IPS-18a (cell line): ENCODE data around the gene ZNF322.

Source experiments
- H3K27ac ChIP-seq: one replicate; pipeline ENCODE4 v1.5.1; 2013; ENCODE audit warnings: low read length
- H3K27me3 ChIP-seq: one replicate; pipeline ENCODE4 v1.6.1; 2013; ENCODE audit warnings: mild to moderate bottlenecking, low read length; ENCODE audit not compliant: control insufficient read depth, insufficient read depth
- H3K36me3 ChIP-seq: one replicate; pipeline ENCODE4 v1.6.1; 2013; ENCODE audit warnings: low read depth, low read length; ENCODE audit not compliant: control insufficient read depth
- H3K4me1 ChIP-seq: one replicate; pipeline ENCODE4 v1.6.1; 2013; ENCODE audit warnings: low read depth, low read length; ENCODE audit not compliant: control insufficient read depth
- H3K4me3 ChIP-seq: one replicate; pipeline ENCODE4 v1.5.1; 2013; ENCODE audit warnings: low read length
- H3K9ac ChIP-seq: one replicate; pipeline ENCODE4 v1.6.1; 2013; ENCODE audit warnings: mild to moderate bottlenecking, low read length, moderate library complexity
- H3K9me3 ChIP-seq: one replicate; pipeline ENCODE4 v1.6.1; 2013; ENCODE audit warnings: low read depth, low read length; ENCODE audit not compliant: control insufficient read depth

ZNF322 gene

DNA sequence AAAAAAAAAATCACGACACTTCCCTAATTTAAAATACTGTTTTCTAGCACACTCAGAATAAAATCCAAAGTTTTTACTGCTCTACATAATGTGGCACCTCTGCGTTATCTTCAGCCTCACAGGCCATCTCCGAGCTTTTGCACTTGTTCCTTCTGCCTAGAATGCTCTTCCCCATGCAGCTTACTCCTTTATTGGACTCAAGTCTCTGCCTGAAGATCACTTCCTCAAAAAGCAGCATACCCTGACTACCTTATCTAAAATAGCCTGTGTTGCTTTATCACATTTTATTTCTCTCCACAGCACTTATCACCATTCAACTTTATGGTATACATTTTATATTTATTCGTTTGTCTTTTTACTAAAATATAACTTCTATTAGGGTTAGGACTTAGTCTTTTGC lies 2.3 kb downstream of the ZNF322 start:
- Histone ChIP-seq H3K27ac (no peak overlapping the region), H3K9me3 (no peaks in the 10 kb centered on the region), H3K4me1 (no peaks in the 10 kb centered on the region), H3K4me3 (no peak overlapping the region), H3K9ac (no peak overlapping the region), H3K36me3 (peaks cover 20% of the 10 kb centered on the region), H3K27me3 (peaks cover 19% of the 10 kb centered on the region)

- H3K4me3 ChIP-seq: no peak overlapping the region
- H3K9me3 ChIP-seq: peaks cover 7% of the 10 kb centered on the region
- H3K4me1 ChIP-seq: no peaks in the 10 kb centered on the region
- H3K9ac ChIP-seq: no peak overlapping the region
- no peak overlapping the region for H3K27ac ChIP-seq
- H3K36me3 ChIP-seq: peaks cover 24% of the 10 kb centered on the region
- H3K27me3 ChIP-seq: no peaks in the 10 kb centered on the region
Measured at GRCh38 chr6:26653007-26653406, 6.5 kb downstream of the ZNF322 start.

- Histone ChIP-seq H3K9me3 (peaks cover 7% of the 10 kb centered on the region), H3K27me3 (no peaks in the 10 kb centered on the region), H3K4me3 (no peak overlapping the region), H3K36me3 (peaks cover 22% of the 10 kb centered on the region), H3K9ac (no peak overlapping the region), H3K4me1 (no peaks in the 10 kb centered on the region), H3K27ac (no peak overlapping the region)
Measured at GRCh38 chr6:26651133-26651781, 8.3 kb downstream of the ZNF322 start.

- Histone ChIP-seq H3K9ac (no peak overlapping the region), H3K4me3 (no peak overlapping the region), H3K36me3 (peaks cover 19% of the 10 kb centered on the region), H3K27me3 (no peaks in the 10 kb centered on the region), H3K4me1 (no peaks in the 10 kb centered on the region), H3K9me3 (peaks cover 7% of the 10 kb centered on the region), H3K27ac (no peak overlapping the region)
Measured at GRCh38 chr6:26646074-26646473, 13.5 kb downstream of the ZNF322 start.

- Histone ChIP-seq H3K4me3 (no peak overlapping the region), H3K4me1 (no peaks in the 10 kb centered on the region), H3K36me3 (peaks cover 31% of the 10 kb centered on the region), H3K9me3 (no peaks in the 10 kb centered on the region), H3K9ac (no peak overlapping the region), H3K27me3 (no peaks in the 10 kb centered on the region), H3K27ac (no peak overlapping the region)
Measured at GRCh38 chr6:26640806-26641205, 18.7 kb downstream of the ZNF322 start.

DNA sequence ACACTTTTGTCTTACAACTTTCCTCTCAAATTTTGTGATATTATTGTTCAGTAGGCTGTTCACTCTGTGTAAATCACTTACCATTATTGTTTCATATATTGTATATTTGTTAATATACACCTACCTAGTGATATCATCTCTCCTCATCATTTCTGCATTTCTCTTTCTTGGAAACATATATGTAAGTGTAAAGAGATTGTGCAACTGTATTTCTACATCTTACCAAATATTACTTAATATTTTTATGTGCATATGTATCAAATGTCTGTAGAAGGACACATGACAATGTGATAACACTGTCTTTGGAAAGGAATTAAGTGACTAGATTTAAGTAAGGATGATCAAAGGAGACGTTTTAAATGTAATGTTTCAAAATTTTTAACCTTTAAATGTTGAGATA lies 30.2 kb downstream of the ZNF322 start:
- H3K27ac ChIP-seq: no peak overlapping the region
- H3K4me1 ChIP-seq: no peaks in the 10 kb centered on the region
- H3K4me3 ChIP-seq: no peak overlapping the region
- H3K27me3 ChIP-seq: no peaks in the 10 kb centered on the region
- H3K9ac ChIP-seq: no peak overlapping the region
- peaks cover 2% of the 10 kb centered on the region for H3K9me3 ChIP-seq
- no peaks in the 10 kb centered on the region for H3K36me3 ChIP-seq

GRCh38 chr6:26627843-26628242 lies 31.7 kb downstream of the ZNF322 start:
- H3K27me3 ChIP-seq: no peaks in the 10 kb centered on the region
- no peak overlapping the region for H3K27ac ChIP-seq
- no peaks in the 10 kb centered on the region for H3K36me3 ChIP-seq
- peaks cover 3% of the 10 kb centered on the region for H3K9me3 ChIP-seq
- no peak overlapping the region for H3K9ac ChIP-seq
- H3K4me3 ChIP-seq: no peak overlapping the region
- H3K4me1 ChIP-seq: no peaks in the 10 kb centered on the region

DNA sequence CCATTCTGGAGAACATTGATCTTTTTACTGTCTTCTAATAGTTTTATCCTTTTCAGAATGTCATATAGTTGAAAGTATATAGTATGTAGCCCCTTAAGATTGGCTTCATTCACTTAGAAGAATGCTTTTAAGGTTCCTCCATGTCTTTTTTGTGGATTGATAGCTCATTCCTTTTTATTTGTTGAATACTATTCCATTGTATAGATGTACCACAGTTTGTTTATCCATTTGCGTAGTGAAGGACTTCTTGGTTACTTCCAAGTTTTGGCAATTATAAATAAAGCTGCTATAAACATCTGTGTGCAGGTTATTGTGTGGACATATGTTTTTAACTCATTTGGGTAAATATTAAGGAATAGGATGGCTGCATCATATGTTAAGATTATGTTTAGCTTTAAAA lies 35.0 kb downstream of the ZNF322 start:
- no peak overlapping the region for H3K4me3 ChIP-seq
- H3K36me3 ChIP-seq: no peaks in the 10 kb centered on the region
- no peaks in the 10 kb centered on the region for H3K27me3 ChIP-seq
- H3K27ac ChIP-seq: no peak overlapping the region
- peaks cover 3% of the 10 kb centered on the region for H3K9me3 ChIP-seq
- H3K4me1 ChIP-seq: no peaks in the 10 kb centered on the region
- H3K9ac ChIP-seq: no peak overlapping the region

DNA sequence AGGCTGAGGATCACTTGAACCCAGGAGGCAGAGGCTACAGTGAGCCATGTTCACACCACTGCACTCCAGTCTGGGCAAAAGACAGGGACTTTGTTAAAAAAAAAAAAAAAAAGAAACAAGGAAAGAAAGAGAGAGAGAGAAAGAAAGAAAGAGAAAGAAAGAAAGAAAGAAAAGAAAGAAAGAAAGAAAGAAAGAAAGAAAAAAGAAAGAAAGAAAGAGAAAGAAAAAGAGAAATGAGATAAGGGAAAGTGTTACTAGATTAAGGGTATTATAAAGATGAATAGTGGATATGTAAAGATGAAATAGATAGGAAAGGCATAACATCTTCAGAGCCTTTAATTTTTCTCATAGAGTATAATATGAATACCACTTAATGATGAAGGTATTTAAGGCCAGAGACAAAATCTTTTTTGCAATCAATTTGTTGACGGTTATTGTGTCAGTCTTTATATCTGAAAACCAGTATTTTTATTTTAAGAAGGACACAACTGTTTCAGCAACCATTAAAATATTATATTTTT lies 36.1 kb downstream of the ZNF322 start:
- H3K27me3 ChIP-seq: no peaks in the 10 kb centered on the region
- peaks cover 3% of the 10 kb centered on the region for H3K9me3 ChIP-seq
- H3K27ac ChIP-seq: no peak overlapping the region
- no peak overlapping the region for H3K4me3 ChIP-seq
- no peaks in the 10 kb centered on the region for H3K36me3 ChIP-seq
- no peaks in the 10 kb centered on the region for H3K4me1 ChIP-seq
- no peak overlapping the region for H3K9ac ChIP-seq

- H3K27ac ChIP-seq: no peak overlapping the region
- peak overlapping the region; percentile 83 for H3K4me3 ChIP-seq
- peak overlapping the region; percentile 22 for H3K9ac ChIP-seq
- peaks cover 6% of the 10 kb centered on the region for H3K4me1 ChIP-seq
- no peaks in the 10 kb centered on the region for H3K36me3 ChIP-seq
- peaks cover 59% of the 10 kb centered on the region for H3K27me3 ChIP-seq
- H3K9me3 ChIP-seq: no peaks in the 10 kb centered on the region
Measured at GRCh38 chr6:26613689-26614683, 45.6 kb downstream of the ZNF322 start.

DNA sequence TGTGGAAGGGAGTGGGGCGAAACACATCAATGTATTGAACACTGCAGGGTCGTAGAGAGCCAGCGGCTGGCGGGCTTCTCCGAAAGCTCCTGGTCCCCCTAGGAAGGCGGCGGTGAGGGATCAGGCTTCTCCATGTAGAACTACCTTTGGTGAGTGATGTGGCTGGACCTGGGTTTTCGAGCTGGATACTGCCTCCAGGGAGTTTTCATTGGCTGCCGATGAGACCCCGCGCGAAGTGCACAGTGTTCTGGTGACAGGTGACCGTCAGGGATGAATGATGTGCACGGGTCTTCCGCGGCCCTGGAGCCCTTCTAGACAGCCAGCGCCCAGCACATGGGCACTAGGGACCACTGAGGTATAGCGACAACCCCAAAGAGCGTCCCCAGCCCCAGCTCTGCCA lies 46.3 kb downstream of the ZNF322 start:
- H3K27ac ChIP-seq: no peak overlapping the region
- H3K36me3 ChIP-seq: no peaks in the 10 kb centered on the region
- no peak overlapping the region for H3K9ac ChIP-seq
- H3K4me1 ChIP-seq: peaks cover 6% of the 10 kb centered on the region
- peak overlapping the region; percentile 83 for H3K4me3 ChIP-seq
- H3K9me3 ChIP-seq: no peaks in the 10 kb centered on the region
- H3K27me3 ChIP-seq: peaks cover 59% of the 10 kb centered on the region
